Activated B cell treated with CpG ODN at 0.5 μM for 24 hours (primary cell): ENCODE data around the gene KCNQ2. TPM values are rescaled to one million over a fixed set of nuclear protein-coding genes. Genes with fewer than 3 reads are reported as not detected.
A peak's percentile ranks its signal among the peaks of the same experiment; 100 is the strongest.
"Not testable (repeated sequence)": the region's sequence is repeated elsewhere in the genome, so short reads cannot be mapped to it uniquely, and the experiment has no call there.

Experiments
- ATAC-seq: fragments of 200-7000 bp; cut with Tn5 transposase; one replicate; pipeline ENCODE4 v1.10.0; 2021; ENCODE audit warnings: low read depth, mild to moderate bottlenecking, moderate library complexity
- CTCF ChIA-PET: fragments of 350-600 bp; sonication (Branson Sonifier 250); formaldehyde crosslinking; loops from one replicate; lab custom pipeline; 2021; ENCODE audit warnings: antibody characterized with exemption; lab: Charles Lee
- POLR2A ChIA-PET: fragments of 350-600 bp; sonication (Branson Sonifier 250); formaldehyde crosslinking; loops from one replicate; lab custom pipeline; 2021; ENCODE audit warnings: antibody characterized with exemption; lab: Charles Lee
- DNase-seq: peaks from one replicate; pipeline ENCODE4 v3.0.0; 2022
- H3K27ac Mint-ChIP-seq: one replicate; pipeline ENCODE4 v1.8.0; 2020; ENCODE audit warnings: mixed read lengths
- H3K27me3 Mint-ChIP-seq: one replicate; pipeline ENCODE4 v1.8.0; 2021; ENCODE audit warnings: mixed read lengths
- H3K36me3 Mint-ChIP-seq: one replicate; pipeline ENCODE4 v1.8.0; 2021; ENCODE audit warnings: low read depth, mixed read lengths
- H3K4me1 Mint-ChIP-seq: one replicate; pipeline ENCODE4 v1.8.0; 2021; ENCODE audit warnings: mixed read lengths
- H3K4me3 Mint-ChIP-seq: one replicate; pipeline ENCODE4 v1.8.0; 2020; ENCODE audit warnings: mild to moderate bottlenecking, mixed read lengths
- H3K9me3 Mint-ChIP-seq: one replicate; pipeline ENCODE4 v1.8.0; 2020; ENCODE audit warnings: mixed read lengths
- intact Hi-C: fragments of 100-400 bp; cut with micrococcal nuclease; formaldehyde crosslinking; loops from one replicate; pipeline ENCODE4 v1.15.1; 2024
- total RNA-seq: library from RNA; stranded (reverse); gene quantifications from 2 replicates; pipeline ENCODE4 v1.2.3, GENCODE V29; 2022
- TF ChIP-seq, protein P1 (sequence below): fragments of 200-600 bp; IDR thresholded peaks from one replicate; pipeline ENCODE4 v1.8.0; 2022; ENCODE audit warnings: antibody characterized with exemption, mild to moderate bottlenecking

The KCNQ2 gene
- total RNA-seq, 1 donor from 2014 or later, result not detected

DNA sequence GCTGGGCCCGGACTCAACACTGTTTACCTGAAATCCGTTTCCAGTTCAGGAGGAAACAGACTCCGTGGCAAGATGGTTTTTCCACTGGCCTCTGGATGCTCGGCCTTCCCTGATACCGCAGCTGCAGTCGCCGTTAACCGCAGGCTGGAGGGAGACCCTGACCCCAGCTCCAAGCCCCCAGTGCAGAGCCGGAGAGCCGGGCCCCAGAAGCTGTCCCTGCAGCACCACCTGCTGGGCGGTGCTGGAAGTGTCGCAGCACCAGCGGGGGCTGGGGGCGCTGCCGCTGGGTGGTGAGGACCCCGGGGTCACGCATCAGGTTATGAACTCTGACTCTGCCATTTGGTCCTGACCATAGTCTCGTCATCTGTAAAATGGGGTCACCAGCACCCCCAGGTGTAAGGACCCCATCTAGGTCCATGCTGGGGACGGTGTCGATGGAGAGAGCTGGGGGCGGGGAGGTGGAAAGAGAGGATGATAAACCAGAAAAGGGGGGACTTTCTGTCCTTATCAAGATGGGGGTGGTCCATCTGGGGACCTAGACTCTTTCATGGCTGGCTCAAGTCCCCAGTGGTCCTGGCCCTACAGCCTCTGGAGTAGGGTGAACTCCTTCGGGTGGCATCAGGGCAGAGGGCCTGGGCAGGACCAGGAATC lies 90.5 kb downstream of the KCNQ2 start:
- peak; percentile 47 for ATAC-seq
- Mint-ChIP-seq H3K36me3 (no peaks in the 10 kb centered on the region), H3K27ac (no peak overlapping the region), H3K27me3 (peaks cover 18% of the 10 kb centered on the region), H3K4me3 (no peak overlapping the region), H3K4me1 (no peaks in the 10 kb centered on the region), H3K9me3 (peaks cover 11% of the 10 kb centered on the region)
- intact Hi-C loops, result no loop called here
- POLR2A ChIA-PET, result no interaction called here
- DNase-seq, result peak; percentile 40
- CTCF ChIA-PET, result interaction anchor here (1.0 to 2.1 kb wide), 3 partner anchors 73 to 159 kb away, joined by 3 to 9 read pairs (median 5); no protein-coding TSS in a partner anchor
- TF ChIP-seq, protein P1, sequence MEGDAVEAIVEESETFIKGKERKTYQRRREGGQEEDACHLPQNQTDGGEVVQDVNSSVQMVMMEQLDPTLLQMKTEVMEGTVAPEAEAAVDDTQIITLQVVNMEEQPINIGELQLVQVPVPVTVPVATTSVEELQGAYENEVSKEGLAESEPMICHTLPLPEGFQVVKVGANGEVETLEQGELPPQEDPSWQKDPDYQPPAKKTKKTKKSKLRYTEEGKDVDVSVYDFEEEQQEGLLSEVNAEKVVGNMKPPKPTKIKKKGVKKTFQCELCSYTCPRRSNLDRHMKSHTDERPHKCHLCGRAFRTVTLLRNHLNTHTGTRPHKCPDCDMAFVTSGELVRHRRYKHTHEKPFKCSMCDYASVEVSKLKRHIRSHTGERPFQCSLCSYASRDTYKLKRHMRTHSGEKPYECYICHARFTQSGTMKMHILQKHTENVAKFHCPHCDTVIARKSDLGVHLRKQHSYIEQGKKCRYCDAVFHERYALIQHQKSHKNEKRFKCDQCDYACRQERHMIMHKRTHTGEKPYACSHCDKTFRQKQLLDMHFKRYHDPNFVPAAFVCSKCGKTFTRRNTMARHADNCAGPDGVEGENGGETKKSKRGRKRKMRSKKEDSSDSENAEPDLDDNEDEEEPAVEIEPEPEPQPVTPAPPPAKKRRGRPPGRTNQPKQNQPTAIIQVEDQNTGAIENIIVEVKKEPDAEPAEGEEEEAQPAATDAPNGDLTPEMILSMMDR, result peak; percentile 37

DNA sequence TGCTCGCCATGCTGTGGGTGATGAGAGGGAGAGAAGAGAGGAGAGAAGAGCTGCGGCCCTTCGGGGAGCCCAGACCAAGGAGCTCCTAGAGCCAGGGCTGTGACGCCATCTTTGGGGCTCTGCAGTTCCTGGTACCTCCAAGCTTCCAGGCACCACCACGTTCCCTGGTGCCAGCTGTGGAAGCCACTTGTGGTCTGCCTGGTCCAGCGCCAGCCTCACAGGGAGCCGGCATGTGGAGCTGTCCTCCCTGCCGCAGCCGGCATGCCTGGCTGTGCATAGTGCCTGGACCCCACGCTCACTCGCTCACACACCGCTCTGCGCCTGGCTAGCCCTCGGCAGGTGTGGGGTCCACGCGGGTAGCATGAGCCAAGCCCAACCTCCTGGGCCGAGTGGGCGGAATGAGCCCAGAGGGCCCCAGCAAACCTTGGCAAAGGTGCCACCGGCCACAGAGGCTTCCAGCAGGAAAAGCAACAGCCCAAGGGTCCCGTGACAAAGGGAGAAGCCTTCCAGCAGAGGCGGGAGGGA lies 92.0 kb downstream of the KCNQ2 start:
- Mint-ChIP-seq H3K27ac (no peak overlapping the region), H3K27me3 (peaks cover 21% of the 10 kb centered on the region), H3K4me3 (no peak overlapping the region), H3K4me1 (no peaks in the 10 kb centered on the region), H3K36me3 (no peaks in the 10 kb centered on the region), H3K9me3 (peaks cover 6% of the 10 kb centered on the region)
- ATAC-seq, result no peak
- CTCF ChIA-PET, result interaction anchor here (1.6 kb wide), 1 partner anchor 156 kb away, joined by 5 read pairs; no protein-coding TSS in a partner anchor
- TF ChIP-seq, protein P1, result no peak
- DNase-seq, result no peak
- intact Hi-C loops, result no loop called here
- POLR2A ChIA-PET, result no interaction called here

DNA sequence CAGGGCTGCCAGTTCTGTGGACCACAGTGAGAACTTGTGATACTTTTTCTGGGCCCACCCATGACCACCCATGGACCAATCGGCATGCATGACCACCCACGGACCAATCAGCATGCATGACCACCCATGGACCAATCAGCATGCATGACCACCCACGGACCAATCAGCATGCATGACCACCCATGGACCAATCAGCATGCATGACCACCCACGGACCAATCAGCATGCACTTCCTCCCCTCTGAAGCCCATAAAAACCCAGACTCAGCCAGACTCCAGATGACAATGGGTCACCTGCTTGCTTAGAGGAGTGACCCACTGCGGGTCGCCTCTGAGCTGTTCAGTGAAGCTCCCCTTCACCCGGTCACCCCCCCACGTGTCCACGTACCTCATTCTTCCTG lies 92.6 kb downstream of the KCNQ2 start:
- H3K27ac Mint-ChIP-seq, H3K4me3 Mint-ChIP-seq, H3K9me3 Mint-ChIP-seq, intact Hi-C loops, POLR2A ChIA-PET, H3K36me3 Mint-ChIP-seq, H3K4me1 Mint-ChIP-seq, ATAC-seq, CTCF ChIA-PET, DNase-seq: not testable (repeated sequence)
- peaks cover 23% of the 10 kb centered on the region for H3K27me3 Mint-ChIP-seq

DNA sequence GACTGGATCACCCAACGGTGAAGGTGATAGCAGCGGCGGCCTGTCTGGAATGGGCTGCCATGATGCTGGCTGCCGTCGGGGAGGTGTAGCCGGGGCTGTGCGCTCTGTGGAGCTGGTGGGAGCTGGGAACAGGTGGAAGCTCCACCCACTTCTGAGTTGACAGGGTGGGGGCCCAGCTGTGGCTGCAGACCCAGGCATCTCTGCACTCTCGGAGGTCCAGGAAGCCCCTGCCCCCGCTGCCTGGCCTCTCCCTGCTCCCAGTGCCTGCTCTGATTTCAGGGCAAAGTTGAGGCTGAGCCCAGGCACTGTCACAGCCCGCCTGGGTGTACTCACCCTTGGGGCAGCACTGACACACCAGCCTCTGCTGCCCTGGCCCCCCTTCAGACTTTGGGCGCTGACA lies 93.2 kb downstream of the KCNQ2 start:
- CTCF ChIA-PET, result no interaction called here
- intact Hi-C loops, result no loop called here
- ATAC-seq, result no peak
- DNase-seq, result no peak
- no peaks in the 10 kb centered on the region for H3K9me3 Mint-ChIP-seq
- POLR2A ChIA-PET, result no interaction called here
- no peak overlapping the region for H3K27ac Mint-ChIP-seq
- H3K4me3 Mint-ChIP-seq, result no peak overlapping the region
- H3K27me3 Mint-ChIP-seq, result peaks cover 23% of the 10 kb centered on the region
- no peaks in the 10 kb centered on the region for H3K36me3 Mint-ChIP-seq
- no peaks in the 10 kb centered on the region for H3K4me1 Mint-ChIP-seq
- TF ChIP-seq, protein P1, result no peak

DNA sequence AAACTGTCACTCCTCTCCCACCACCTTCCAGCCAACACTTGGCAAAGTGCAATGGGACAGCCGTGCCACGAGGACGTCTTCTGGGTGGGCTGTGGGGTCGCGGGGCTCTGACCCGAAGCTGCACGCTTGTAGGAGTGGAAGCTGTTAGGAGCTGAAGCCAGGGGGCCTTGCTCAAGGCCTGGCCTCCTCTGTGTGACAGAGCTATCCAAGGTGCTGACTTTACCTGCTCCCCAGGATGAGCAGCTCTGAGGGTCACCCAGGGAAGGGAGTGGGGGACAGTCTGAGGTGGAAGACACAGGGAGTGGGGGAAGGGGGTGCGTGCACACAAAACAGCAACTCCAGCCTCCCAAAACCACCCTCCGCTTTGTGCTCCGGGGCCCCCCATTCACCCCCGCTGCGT lies 93.8 kb downstream of the KCNQ2 start:
- DNase-seq, result no peak
- no peak overlapping the region for H3K27ac Mint-ChIP-seq
- ATAC-seq, result no peak
- ChIA-PET CTCF (no interaction called here), POLR2A (no interaction called here)
- no peaks in the 10 kb centered on the region for H3K4me1 Mint-ChIP-seq
- no peak overlapping the region for H3K4me3 Mint-ChIP-seq
- no peaks in the 10 kb centered on the region for H3K36me3 Mint-ChIP-seq
- H3K27me3 Mint-ChIP-seq, result peaks cover 24% of the 10 kb centered on the region
- intact Hi-C loops, result no loop called here
- TF ChIP-seq, protein P1, result no peak
- no peaks in the 10 kb centered on the region for H3K9me3 Mint-ChIP-seq
